Activated naive CD4-positive, alpha-beta T cell (primary cell): ENCODE data around the gene LAMA3.

Source experiments
- DNase-seq, 4 experiments: peaks; one replicate each; lab custom pipeline; 2025; lab: John Stamatoyannopoulos, UW

The LAMA3 gene

DNA sequence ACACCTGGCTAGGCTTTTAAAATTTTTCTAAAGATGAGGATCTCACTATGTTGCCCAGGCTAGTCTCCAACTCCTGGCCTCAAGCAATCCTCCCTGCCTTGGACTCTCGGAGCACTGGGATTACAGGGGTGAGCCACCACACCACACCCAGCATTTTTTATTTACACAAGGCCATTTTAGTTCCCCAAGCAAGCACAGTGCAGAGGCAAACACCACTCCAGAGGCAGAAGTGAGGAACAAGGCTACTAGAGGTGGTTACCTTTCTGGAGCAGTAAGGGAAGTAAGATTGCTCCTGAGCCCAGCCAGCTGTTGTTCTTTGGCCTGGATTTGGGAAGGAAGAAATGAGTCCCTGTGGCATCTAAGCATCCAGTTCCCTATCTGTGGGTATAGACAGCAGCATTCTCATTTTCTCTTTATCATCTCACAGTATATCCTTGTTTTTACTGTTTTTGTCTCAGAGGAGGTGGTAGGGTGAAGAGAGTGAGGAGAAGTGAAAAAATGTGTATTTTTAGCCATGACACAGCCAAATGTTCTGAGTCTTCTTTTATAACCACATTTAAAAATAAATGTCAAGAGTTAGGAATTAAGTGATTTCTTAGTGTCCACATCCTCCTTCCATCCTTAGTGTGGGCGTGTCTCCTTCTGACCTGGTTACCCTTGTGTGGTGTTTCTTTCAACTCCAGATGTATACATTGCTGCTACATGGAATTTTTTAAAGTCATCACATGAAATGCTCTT lies 314.8 kb downstream of the LAMA3 start:
- DNase-seq: no peak
